Keratinocyte (primary cell): ENCODE data around the gene MCRIP2. TPM values are rescaled to one million over a fixed set of nuclear protein-coding genes. Genes with fewer than 3 reads are reported as not detected.

Experiments
- DNase-seq: peaks from one replicate; pipeline ENCODE4 v3.0.0-alpha.2; 2011; ENCODE audit warnings: low read depth, missing footprints, low spot score
- FAIRE-seq: peaks from 2 replicates; lab custom pipeline; 2011; peaks lifted over from hg19 to GRCh38; lab: Jason Lieb, UNC
- H2AFZ ChIP-seq: 2 replicates; pipeline ENCODE4 v1.6.0; 2012; ENCODE audit warnings: low read length, control low read depth, inconsistent platforms; ENCODE audit not compliant: control insufficient read depth
- H3K27ac ChIP-seq: 2 replicates; pipeline ENCODE4 v1.5.1; 2011; ENCODE audit warnings: low read length; ENCODE audit not compliant: control insufficient read depth, insufficient read depth
- H3K27me3 ChIP-seq: 3 replicates; pipeline ENCODE4 v1.6.0; 2011; ENCODE audit warnings: low read length; ENCODE audit not compliant: control insufficient read depth, insufficient read depth; ENCODE audit errors: extremely low read depth
- H3K36me3 ChIP-seq, 2 experiments: 2 replicates in 1 of 2; 3 replicates in 1 of 2; pipeline ENCODE4 v1.5.1; 2011; ENCODE audit warnings: low read length in 2 of 2, mild to moderate bottlenecking in 1 of 2; ENCODE audit not compliant: control insufficient read depth in 2 of 2, insufficient read depth in 2 of 2; ENCODE audit errors: extremely low read depth in 1 of 2
- H3K4me1 ChIP-seq: 3 replicates; pipeline ENCODE4 v1.5.1; 2011; ENCODE audit warnings: low read length; ENCODE audit not compliant: control insufficient read depth, insufficient read depth; ENCODE audit errors: extremely low read depth
- H3K4me2 ChIP-seq: 3 replicates; pipeline ENCODE4 v1.6.0; 2011; ENCODE audit warnings: low read depth, low read length; ENCODE audit not compliant: control insufficient read depth, insufficient read depth; ENCODE audit errors: extremely low read depth
- H3K4me3 ChIP-seq, 3 experiments: fragments of 200-600 bp in 1 of 3; sonication (generic) in 1 of 3; 2 replicates in 2 of 3; 3 replicates in 1 of 3; pipeline ENCODE4 v1.5.1; 2011 to 2016; ENCODE audit warnings: low read length in 3 of 3, mild to moderate bottlenecking in 3 of 3, control low read depth in 2 of 3, inconsistent platforms in 1 of 3, low read depth in 1 of 3, mixed read lengths in 1 of 3, mixed run types in 1 of 3, moderate library complexity in 1 of 3; ENCODE audit not compliant: control insufficient read depth in 2 of 3, insufficient read depth in 2 of 3; ENCODE audit errors: extremely low read depth in 1 of 3
- H3K79me2 ChIP-seq: 2 replicates; pipeline ENCODE4 v1.6.0; 2012; ENCODE audit warnings: low read length; ENCODE audit not compliant: control insufficient read depth, insufficient read depth
- H3K9ac ChIP-seq: 3 replicates; pipeline ENCODE4 v1.6.0; 2011; ENCODE audit warnings: low read length; ENCODE audit not compliant: control insufficient read depth, insufficient read depth; ENCODE audit errors: extremely low read depth
- H3K9me1 ChIP-seq: 3 replicates; pipeline ENCODE4 v1.6.0; 2011; ENCODE audit warnings: low read length; ENCODE audit not compliant: control insufficient read depth, insufficient read depth; ENCODE audit errors: extremely low read depth
- H3K9me3 ChIP-seq: 2 replicates; pipeline ENCODE4 v1.5.1; 2012; ENCODE audit warnings: low read depth, low read length; ENCODE audit not compliant: control insufficient read depth
- H4K20me1 ChIP-seq: 3 replicates; pipeline ENCODE4 v1.6.0; 2011; ENCODE audit warnings: low read length; ENCODE audit not compliant: control insufficient read depth, insufficient read depth; ENCODE audit errors: extremely low read depth
- CTCF ChIP-seq, 3 experiments: IDR thresholded peaks in 1 of 3; conservative IDR thresholded peaks in 1 of 3; optimal IDR thresholded peaks in 1 of 3; 2 replicates in 2 of 3; 3 replicates in 1 of 3; pipeline versions ENCODE3 to v1.5.1; 2011; ENCODE audit warnings: low read length in 3 of 3, mild to moderate bottlenecking in 3 of 3, moderate library complexity in 2 of 3, control low read depth in 1 of 3, inconsistent platforms in 1 of 3; ENCODE audit not compliant: insufficient read depth in 2 of 3; ENCODE audit errors: extremely low read depth in 1 of 3
- EZH2 ChIP-seq: IDR thresholded peaks from one replicate; pipeline ENCODE4 v1.6.1; 2012; ENCODE audit warnings: inconsistent platforms, mild to moderate bottlenecking, low read length, moderate library complexity
- dilution Hi-C: fragments of 300-500 bp; cut with MboI; formaldehyde crosslinking; loops from one replicate; pipeline ENCODE4 v1.7.0; 2020; ENCODE audit warnings: low sequenced_read_pairs; ENCODE audit not compliant: extremely low pct_ligation_motif_present
- polyA plus RNA-seq, 5 experiments: library from polyadenylated mRNA; depleted of rRNA in 3 of 5; stranded (reverse) in 3 of 5; stranded (forward) in 1 of 5; unstranded in 1 of 5; fragments of >200 nt; gene quantifications; 1 replicate in 1 of 5; 2 replicates in 3 of 5; 3 replicates in 1 of 5; pipeline versions ENCODE4 v1.2.1 to v1.2.3, GENCODE V29; 2011 to 2012; ENCODE audit warnings: missing spikeins in 2 of 5, low read depth in 1 of 5, low replicate concordance in 1 of 5

The MCRIP2 gene
- polyA plus RNA-seq, 1 donor (not counting 4 experiments of a cell fraction or from before 2014, with no cell fraction given) = 8.1 TPM

DNA sequence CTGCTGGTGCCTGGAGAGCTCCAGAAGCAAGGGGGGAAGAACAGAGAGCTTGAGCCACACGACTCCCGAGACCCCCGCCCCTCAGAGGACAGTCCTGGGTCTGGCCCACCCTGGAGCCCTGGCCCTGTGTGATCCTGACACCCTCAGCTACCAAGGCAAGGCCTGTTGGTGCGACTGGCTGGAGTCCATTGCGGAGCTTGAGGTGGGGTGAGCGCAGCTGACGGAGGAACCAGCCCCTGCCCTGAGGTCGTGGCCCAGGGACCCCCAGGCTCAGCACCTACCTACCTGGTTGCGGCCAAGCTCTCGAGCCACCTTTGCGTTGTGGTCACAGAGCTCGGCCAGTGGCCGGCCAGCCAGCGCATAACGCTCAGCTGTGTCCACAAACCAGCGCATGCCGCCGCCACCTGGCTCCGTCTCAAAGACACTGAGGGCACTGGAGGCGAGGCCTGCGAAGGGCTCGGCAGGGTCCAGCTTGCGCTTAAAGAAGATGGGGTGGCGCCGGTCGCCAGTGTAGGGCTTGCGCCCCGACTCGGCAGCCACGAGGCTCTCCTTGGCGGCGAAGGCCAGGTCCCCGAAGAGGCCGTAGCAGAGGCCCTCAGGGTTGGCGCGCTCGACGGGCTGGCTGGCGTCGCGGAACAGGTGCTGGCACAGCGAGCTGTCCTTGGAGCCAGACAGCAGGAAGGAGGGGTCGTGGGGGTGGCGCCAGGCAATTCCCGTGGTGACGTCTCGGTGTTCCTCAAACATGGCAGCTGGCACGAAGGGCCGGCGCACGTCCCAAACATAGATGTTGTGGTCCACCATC is 45.0 kb downstream of the MCRIP2 start:
- Histone ChIP-seq H3K9me1 (no peaks in the 10 kb centered on the region), H3K27ac (no peak overlapping the region), H3K79me2 (peaks cover 32% of the 10 kb centered on the region), H4K20me1 (peaks cover 8% of the 10 kb centered on the region), H3K4me1 (peaks cover 28% of the 10 kb centered on the region), H3K9me3 (no peaks in the 10 kb centered on the region), H3K4me2 (no peak overlapping the region), H3K27me3 (peaks cover 7% of the 10 kb centered on the region), H2AFZ (no peak overlapping the region), H3K9ac (no peak overlapping the region), H3K4me3 (no peak overlapping the region), H3K36me3 (peaks cover 10 to 33% of the 10 kb centered on the region in 2 experiments)
- dilution Hi-C loops = no loop called here
- DNase-seq (no peak), FAIRE-seq (no peak)
- no peak for TF ChIP-seq CTCF (optimal IDR thresholded peaks at IDR 0.05 in 1 of 3, IDR thresholded peaks at IDR 0.05 in 1 of 3, conservative IDR thresholded peaks at IDR 0.05 in 1 of 3; ENCODE audit: extremely low read depth in 1 of 3, insufficient read depth in 2 of 3, low read length in 3 of 3)
- no peak for TF ChIP-seq EZH2

DNA sequence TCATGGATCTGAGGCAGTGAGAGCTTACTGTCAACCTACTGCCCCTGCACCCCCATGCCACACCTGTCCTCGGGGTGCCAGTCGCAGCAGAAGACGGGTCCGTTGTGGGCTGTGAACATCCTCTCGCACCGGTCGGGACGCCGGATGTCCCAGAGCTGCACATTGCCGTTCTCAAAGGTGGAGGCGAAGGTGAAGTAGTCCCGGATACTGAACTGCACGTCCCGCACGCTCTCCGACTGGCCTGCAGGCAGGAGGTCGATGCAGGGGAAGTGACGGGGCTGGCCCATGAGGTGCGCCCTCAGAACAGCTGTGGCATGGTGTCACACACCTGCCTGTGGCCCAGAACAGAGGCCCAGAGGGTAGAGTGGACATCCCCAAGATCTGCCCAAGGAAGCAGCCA is 45.9 kb downstream of the MCRIP2 start:
- H3K4me2 ChIP-seq = no peak overlapping the region
- H3K79me2 ChIP-seq = peaks cover 23% of the 10 kb centered on the region
- no peak overlapping the region for H3K9ac ChIP-seq
- no peaks in the 10 kb centered on the region for H3K9me1 ChIP-seq
- TF ChIP-seq EZH2 (no peak), CTCF (optimal IDR thresholded peaks at IDR 0.05 in 1 of 3, IDR thresholded peaks at IDR 0.05 in 1 of 3, conservative IDR thresholded peaks at IDR 0.05 in 1 of 3; ENCODE audit: extremely low read depth in 1 of 3, insufficient read depth in 2 of 3, low read length in 3 of 3) (no peak)
- DNase-seq = no peak
- H3K27me3 ChIP-seq = peaks cover 13% of the 10 kb centered on the region
- no peaks in the 10 kb centered on the region for H4K20me1 ChIP-seq
- no peak for FAIRE-seq
- H2AFZ ChIP-seq = no peak overlapping the region
- peaks cover 21% of the 10 kb centered on the region for H3K4me1 ChIP-seq
- no peaks in the 10 kb centered on the region for H3K9me3 ChIP-seq
- no peak overlapping the region for H3K4me3 ChIP-seq
- dilution Hi-C loops = no loop called here
- H3K27ac ChIP-seq = no peak overlapping the region
- peaks cover 2 to 24% of the 10 kb centered on the region in 2 experiments for H3K36me3 ChIP-seq
